Measurements from ENCODE around the gene UGT1A4.

GRCh38 chr2:233817995-233818638 lies 99.6 kb downstream of the UGT1A4 start:
- no peak for TF ChIP-seq CTCF (IDR thresholded peaks at IDR 0.05)
- no peak for TF ChIP-seq POLR2A (IDR thresholded peaks at IDR 0.05)

Data from stomach (tissue), 4 donors.